COR-L47 (cell line): Measurements from ENCODE around the gene MTMR2.
"Not testable (repeated sequence)": the region's sequence is repeated elsewhere in the genome, so short reads cannot be mapped to it uniquely, and the experiment has no call there.

ENCODE experiments used
- DNase-seq: peaks from one replicate; lab custom pipeline; 2025; lab: John Stamatoyannopoulos, UW

Gene MTMR2

DNA sequence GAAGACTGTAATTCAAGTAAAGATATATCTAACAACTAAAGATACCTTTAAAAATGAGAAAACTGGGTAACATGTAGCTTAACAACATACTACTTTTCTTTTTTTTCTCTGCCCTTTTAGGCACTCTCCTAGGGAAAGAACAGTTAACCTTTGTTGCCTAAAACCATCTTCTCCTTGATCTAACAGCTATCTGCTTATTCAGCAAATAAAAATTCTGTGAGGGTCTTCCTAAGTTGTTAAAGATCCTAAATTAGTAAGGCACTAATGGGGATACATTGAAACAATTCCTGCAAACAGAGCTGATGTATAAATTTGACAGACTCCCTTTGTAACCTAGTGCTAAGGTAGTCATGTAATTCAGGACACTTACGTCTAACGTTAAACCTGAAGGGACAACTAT is 39.1 kb downstream of the MTMR2 start:
- no peak for DNase-seq

DNA sequence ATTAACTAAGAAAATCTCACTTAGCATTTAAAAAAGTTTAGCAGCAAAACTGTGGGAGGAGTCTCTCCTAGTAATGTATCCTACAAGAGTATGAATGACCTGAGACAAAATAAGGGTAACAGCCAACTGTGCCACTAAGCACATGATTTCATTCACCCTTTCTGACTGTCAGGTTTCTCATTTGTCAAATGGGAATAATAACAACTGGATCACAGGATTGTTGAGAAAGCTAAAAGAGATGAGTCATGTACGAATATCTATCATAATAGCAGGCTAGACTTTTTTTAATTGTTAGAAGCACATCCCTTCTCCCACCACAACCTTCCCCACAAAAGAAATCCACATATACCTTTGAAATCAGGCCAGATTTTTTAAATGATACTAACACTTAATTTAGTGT is 39.5 kb downstream of the MTMR2 start:
- DNase-seq = no peak

DNA sequence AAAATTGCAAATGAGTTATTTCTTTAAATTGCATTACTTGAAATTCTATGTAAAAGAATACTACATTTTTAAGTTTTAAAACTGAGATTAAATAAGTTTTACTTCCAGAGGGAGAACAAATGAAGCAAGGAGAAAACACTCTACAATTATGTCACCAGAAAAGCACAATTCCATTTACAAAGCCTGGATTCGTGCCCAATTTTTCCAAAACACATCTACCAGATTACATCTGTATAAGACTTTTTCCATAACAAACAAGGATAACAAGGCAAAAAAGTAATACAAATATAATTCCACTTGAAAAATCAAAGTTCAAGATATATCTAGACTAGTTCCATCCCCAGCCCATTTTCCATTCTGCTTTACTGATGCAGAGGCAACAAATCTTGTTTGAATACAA is 40.5 kb downstream of the MTMR2 start:
- DNase-seq = no peak

DNA sequence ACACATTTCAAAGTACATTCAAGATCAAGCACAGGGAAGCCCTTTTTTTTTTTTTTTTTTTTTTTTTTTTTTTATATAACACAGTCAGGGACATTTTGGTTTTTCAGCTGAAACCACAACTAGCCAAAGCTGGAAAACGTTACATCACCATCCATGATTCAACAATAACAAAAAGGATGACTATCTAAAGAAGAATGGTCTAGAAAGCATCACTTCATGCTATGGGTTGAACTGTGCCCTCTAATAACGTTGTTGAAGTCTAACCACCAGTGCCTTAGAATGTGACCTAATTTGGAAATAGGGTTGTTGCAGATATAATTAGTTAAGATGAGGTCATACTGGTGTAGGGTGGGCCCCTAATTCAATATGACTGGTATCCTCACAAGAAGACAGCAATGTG is 46.6 kb downstream of the MTMR2 start:
- no peak for DNase-seq

DNA sequence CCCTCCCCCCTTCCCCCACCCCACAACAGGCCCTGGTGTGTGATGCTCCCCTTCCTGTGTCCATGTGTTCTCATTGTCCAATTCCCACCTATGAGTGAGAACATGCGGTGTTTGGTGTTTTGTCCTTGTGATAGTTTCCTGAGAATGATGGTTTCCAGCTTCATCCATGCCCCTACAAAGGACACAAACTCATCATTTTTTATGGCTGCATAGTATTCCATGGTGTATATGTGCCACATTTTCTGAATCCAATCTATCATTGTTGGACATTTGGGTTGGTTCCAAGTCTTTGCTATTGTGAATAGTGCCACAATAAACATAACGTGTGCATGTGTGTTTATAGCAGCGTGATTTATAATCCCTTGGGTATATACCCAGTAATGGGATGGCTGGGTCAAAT is 53.0 kb downstream of the MTMR2 start:
- DNase-seq = not testable (repeated sequence)

DNA sequence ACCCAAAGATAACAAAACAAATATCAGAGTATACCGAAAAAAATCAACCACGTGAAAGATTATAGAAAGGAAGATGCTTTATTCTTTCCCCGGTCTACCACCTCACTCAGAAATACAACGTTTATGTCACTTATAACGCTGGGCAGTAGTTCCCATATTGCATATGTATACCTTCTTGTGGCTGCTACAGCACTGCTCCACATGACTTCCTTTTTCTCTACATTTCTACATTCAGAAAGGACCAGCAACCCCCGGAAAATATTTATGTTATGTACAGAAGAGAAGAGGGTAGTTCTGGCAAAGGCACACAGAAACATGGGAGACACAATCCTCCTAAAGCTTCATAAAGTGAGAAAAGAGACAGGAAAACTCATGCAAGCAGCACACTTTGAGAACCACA is 56.8 kb downstream of the MTMR2 start:
- no peak for DNase-seq

DNA sequence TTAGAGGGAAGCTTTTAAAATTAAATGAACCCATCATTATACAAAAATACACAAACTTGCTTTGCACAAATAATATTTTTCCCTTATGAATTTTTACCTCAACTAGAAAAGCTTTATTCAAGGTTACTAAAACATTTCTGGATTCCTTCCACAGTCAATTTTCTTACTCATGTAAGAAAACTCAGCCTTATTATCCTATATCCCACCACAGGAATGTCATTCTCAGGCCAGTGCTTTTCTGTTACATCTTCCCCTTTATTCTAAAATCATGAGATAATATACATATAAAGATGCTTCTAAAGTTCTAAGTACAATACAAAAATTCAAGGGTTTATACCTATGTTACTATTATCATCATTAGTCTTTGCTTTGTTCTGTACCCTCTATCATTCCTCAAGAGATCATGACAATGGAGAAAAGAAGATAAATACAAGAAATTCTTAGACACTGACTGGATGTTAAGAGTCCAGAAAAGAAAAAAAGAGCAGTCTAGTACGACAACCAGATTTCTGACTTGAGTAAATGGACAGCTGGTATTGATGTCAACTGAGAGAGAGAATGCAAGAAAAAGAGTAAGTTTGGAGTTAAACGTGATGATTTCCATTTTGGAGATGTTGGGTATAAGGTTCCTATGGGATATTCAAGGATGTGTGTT is 60.3 kb downstream of the MTMR2 start:
- no peak for DNase-seq

DNA sequence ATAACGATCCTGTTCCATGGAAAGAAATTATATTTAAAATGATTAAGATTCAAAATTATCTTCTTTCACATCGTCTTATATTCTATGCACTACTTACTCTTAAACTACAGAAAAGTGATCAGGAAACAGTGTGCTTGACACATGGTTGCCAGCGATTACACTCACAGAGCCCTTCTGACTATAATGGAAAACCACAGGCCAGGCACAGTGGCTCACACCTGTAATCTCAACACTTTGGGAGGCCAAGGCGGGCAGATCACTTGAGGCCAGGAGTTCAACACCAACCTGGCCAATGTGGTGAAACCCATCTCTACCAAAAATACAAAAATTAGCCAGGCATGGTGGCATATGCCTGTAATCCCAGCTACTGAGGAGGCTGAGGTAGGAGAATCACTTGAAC is 63.9 kb downstream of the MTMR2 start:
- DNase-seq = not testable (repeated sequence)

DNA sequence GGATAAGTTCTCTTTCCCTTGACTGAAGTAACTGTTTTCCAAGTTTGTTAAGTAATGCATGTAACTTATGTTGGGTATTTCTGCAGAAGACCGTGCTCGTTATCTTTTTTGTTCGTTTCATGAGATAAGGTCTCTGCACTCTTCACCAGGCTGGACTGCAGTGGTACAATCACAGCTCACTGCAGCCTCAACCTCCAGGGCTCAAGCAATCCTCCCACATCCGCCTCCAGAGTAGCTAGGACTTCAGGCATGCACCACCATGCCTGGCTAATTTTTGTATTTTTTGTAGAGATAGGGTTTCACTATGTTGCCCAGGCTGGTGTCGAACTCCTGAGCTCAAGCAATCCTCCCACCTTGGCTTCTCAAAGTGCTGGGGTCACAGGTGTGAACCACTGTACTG is 69.5 kb downstream of the MTMR2 start:
- DNase-seq = not testable (repeated sequence)

DNA sequence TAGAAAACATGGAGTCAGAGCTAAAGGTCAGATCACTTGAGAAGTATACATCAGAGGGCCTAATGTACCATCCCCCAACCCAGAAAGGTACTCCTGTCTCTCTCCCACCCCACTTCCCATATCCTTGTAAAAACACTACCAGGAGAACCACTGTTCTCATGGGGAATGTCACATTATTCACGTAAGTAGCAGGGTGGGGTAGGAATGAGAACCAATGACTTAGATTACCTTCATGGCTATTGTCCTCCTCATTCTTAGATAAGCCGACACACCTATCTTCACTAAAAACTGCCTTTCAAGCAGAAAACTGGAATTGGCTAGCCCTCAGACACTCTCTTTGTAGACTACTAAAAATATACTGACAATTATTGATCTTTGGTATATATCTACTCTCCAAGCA is 70.0 kb downstream of the MTMR2 start:
- DNase-seq = no peak

DNA sequence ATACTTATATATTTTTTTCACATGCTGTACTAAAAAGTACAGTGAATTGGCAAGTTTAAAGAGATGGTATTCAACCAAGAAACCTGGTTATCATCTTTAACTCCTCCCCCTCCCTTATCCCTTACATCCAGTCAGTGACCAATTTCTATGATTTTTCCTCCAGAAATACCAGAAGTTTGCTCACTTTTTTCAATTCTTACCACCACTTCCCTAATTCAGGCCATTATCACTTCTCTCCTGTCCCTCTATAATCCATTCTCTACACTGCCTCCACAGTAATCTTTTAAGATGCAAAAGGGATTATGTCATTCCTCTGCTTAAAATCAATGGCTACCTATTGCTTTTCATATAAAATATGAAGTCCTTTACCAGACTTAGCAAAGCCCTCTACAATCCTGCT is 70.8 kb downstream of the MTMR2 start:
- DNase-seq = no peak

DNA sequence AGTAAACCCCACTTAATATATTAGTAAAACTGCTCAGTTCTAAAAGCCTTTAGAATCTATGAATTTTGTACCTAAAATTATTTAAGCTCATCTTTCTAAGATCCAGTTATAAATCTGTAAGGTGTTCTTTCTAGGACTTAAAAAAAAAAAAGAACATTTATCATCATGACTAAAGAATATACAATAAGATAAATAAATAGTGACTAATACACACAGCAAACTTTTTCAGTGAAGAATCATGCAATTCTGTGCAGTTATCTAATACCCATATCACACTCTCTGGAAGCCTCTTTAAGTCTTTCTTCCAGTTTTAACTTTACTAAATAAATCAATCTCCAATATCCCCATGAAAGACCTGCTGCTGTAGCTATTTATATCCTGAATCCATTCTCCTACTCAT is 73.8 kb downstream of the MTMR2 start:
- no peak for DNase-seq

DNA sequence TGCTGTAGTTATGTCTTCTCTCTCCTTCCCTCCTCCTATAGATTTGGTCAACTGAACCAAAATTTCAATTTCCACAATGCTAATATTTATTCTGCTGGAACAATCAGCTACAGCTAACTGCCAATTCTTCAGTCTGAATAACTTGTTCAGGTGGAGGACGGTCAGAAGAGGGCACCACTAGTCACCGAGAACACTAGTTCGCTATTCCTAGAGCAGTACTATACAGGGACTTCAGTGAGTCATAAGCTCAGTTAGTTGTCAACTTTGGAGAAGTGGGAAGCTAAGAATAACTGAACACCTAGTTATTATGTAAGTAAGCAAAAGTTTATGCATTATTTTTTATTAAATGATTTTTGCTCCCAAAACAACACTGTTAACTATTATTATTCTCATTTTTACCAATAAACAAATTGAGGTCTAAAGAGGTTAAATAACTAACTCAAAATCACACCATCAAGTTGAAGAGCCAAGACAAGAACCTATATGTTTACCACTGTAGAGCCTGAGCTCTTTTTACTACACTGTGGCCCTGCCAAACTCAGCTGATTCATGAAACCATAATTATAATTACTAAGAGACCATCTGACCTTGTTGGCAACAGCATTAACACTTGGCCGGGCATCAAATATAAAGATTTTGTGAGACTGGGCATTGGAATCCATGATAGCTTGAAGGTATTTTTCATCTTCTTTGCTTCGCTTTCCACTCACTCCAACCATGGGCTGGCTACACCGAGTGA is 74.7 kb downstream of the MTMR2 start:
- peak; percentile 29 for DNase-seq

DNA sequence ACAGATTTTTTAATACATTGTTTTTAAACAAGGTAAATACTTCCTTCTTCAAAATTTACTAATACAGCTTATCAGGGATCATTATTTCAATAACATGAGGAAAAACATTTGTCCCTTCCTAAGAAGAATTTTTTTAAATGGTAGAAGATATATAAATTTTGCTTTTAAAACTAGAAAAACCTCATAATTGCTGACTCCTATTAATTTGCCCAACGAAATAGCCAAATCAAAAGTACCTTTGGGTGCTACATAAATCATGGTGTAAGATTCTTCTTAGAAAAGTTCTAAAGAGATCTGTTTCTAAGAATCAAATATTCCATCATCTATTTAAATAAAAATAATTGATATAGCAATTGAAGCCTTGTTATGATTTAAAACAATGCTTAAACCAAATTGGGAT is 78.7 kb downstream of the MTMR2 start:
- no peak for DNase-seq

DNA sequence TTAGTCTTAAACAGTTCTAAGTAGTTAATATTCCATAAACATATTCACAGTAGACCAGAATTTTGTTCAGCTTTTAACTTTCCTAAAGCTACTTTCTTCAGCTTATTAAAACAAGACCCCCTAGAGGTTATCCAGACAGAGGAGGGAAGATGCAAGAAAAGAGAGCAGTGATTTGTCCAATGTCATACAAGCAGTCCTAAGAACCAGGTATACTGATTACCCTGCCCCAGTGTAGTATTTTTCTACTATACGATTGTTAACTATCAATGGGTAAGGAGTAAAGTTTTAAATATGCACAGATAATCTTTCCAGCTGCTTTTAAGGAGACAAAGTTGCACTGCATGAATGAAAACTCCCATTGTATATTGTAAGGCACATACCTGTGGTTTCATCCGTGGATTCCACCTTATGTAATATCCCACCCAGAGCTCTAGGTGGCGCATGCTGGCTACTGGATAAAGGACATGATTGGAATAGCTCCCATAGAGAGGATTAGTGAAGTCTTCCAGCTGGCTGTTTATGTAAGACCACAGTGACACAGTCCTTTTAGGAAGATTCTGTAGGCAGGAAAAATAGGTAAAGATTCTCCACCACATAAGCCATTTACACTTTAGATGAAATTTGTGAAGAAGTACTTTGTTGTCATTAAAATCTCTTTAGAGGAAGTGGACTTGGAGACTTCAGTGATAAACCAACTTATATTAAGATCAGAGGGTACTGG is 88.0 kb downstream of the MTMR2 start:
- DNase-seq = peak; percentile 71

DNA sequence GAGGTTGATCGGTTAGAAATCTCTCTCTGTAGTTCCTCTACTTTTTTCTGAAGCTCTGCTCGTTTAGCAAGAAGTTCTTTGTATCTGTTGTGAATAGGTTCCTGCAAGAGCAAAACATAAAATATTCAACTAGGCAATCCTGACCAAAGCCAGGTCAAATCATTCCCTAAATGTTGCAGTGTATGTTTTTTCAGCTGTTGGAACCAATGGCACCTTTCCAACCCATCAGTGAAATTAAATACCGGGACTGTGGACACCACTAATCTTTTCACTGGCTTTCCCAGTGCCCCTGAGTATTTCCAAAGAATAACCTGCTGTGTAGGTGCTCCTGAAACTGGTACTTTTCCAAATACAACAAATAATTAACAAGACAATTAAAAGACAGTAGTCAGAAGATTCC is 88.6 kb downstream of the MTMR2 start:
- DNase-seq = peak; percentile 43

DNA sequence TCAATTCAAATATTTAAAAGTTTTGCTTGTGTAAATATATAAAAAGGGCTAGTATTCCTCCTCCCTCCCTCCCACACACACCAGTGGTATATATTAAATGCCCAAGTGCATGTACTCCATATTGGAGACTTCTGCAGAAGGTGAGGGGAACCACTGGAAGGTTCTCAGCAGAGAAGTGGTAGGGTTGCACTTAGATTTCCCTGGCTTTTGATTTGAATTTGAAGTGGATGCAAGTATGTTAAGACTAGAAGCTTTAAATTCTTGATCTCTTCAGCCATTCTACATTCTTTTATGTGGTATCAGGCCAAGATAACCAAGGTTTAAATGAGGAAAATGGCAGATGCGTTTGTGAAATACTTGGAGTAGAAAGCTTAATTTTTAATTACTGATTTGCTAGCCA is 90.5 kb downstream of the MTMR2 start:
- DNase-seq = no peak

DNA sequence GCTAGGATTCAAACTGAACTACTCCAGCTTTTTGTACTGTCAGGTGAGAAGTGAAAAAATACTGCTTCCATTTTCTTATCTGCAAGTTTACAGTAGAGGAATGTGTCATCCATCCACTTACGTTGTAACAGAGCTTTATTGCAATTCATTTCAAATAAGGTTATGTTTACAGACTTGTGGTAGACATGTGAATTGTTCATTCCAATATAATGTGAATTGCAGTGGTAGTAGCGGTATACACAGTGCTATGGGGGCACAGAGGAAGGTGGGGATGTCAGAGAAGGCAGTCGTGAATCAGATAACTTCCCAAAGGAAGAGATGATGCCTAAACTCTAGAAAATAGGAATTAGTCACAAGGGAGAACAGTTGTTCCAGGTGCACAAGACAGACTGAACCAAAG is 91.1 kb downstream of the MTMR2 start:
- no peak for DNase-seq

DNA sequence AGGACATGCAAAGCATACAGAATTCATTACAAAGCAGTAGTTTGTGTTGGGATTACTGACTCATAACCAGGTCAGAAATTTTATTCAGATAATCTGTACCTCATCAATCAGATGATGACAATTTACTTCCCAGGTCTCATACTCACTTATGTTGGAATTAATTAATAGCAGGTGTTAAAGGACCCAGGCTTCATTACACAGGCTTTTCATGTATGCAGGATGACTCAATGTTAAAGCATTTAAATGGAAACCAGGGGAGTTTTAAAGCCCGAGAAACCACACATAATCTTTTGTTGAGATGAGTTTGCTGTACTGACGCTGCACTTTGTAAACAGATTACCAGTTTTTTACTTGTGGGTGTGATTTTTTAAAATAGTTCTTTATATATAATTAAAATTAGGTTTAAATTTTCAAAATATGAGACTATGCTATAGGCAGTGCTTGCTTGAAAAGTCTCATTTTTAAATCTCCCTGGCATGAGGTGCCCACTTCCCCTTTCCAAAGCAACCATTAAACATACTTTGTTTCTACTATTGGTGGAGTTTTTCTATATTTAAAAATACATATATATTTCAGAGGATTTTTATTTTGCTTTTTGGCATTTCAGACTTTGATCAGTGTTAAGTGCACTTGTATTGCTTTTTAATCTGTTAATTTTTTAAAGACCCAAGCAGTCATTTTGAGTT is 92.6 kb downstream of the MTMR2 start:
- no peak for DNase-seq

DNA sequence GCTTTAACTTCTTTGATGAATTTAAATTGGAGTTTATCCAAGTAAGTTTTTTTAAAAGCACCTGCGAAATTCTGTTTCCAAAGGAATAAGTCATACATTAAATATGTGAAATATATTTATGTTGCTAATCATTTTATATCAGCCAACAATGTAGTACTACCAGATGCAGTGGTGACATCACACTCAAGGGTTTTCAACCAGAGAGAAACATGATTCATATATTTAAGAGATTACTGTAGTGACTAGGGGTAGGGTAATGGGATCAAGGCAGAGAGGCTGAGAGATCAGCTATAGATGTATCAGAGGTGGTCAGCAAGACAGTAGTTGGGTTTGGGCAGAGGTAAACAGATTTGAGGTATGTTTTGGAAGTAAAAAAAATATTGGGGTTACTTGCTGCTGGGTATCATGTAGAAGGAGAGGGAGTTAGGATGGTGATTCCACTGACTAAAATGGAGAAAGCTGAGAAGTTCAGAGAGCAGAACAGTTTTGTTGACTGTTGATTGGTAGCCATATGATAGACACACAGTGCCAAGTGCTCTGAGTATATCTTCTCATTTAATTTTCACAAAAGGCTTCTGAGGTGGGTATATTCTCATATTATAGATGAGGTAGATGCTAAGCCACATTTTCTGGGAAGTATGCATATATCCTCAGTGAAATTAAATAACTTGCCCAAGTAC is 94.2 kb downstream of the MTMR2 start:
- no peak for DNase-seq

DNA sequence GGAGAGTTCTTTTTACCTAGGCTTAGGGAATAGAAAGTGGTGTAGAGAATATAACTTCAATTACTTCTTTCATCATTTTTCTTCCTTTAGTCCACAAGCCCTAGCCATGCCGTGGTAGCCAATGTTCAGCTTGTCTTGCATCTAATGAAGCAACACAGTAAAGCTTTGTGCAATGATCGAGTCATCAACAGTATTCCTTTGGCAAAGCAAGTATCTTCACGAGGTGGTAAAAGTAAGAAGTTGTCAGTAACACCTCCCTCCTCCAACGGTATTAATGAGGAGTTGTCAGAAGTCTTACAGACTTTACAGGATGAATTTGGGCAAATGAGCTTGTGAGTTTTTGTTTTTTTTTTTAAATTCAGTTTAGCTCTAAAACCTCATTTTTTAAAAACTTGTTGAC is 96.2 kb downstream of the MTMR2 start:
- no peak for DNase-seq

DNA sequence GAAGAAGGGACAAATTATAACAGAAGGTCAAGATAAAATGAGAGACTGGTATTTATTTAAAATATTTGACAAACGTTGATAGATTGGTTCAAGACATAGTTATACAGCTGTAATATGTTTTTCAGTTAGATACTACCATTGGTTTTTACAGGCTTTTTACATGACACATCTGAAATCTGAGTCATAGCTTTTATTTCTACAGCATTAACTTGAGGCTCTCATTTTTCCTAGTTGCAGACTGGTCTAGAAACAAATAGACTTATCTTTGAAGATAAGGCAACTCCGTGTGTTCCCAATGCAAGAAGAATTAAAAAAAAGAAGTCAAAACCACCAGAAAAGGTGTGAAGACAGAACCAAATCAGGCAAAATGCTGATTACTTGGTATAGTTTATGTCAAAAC is 102.3 kb downstream of the MTMR2 start:
- no peak for DNase-seq
